Retinal pigment epithelial cell (primary cell): ENCODE data around the gene APP.

Experiments used
- DNase-seq: peaks from one replicate; pipeline ENCODE4 v3.0.0-alpha.2; 2010; ENCODE audit warnings: low read depth
- H3K4me3 ChIP-seq: 2 replicates; pipeline ENCODE4 v1.5.1; 2011; ENCODE audit warnings: mild to moderate bottlenecking, low read length, control low read depth, moderate library complexity
- CTCF ChIP-seq: conservative IDR thresholded peaks from 2 replicates; pipeline ENCODE4 v1.5.1; 2011; ENCODE audit warnings: low read depth, low read length, control low read depth, inconsistent platforms

The APP gene

GRCh38 chr21:26148840-26149354 is 21.7 kb downstream of the APP start:
- no peak overlapping the region for H3K4me3 ChIP-seq
- no peak for DNase-seq
- no peak for TF ChIP-seq CTCF

GRCh38 chr21:26148071-26148839 is 22.3 kb downstream of the APP start:
- TF ChIP-seq CTCF: no peak
- H3K4me3 ChIP-seq: no peak overlapping the region
- DNase-seq: no peak

- no peak for DNase-seq
- TF ChIP-seq CTCF: no peak
Observed at GRCh38 chr21:26147535-26147934, 23.0 kb downstream of the APP start.

GRCh38 chr21:26146681-26147080 is 23.9 kb downstream of the APP start:
- H3K4me3 ChIP-seq: no peak overlapping the region
- TF ChIP-seq CTCF: no peak
- DNase-seq: no peak

More at GRCh38 chr21:26147535-26147934, 23.0 kb downstream of the APP start:
- H3K4me3 ChIP-seq: no peak overlapping the region

GRCh38 chr21:26144031-26144430 is 26.5 kb downstream of the APP start:
- H3K4me3 ChIP-seq: no peak overlapping the region
- no peak for TF ChIP-seq CTCF
- no peak for DNase-seq

- TF ChIP-seq CTCF: no peak
- H3K4me3 ChIP-seq: no peak overlapping the region
- no peak for DNase-seq
Observed at GRCh38 chr21:26142363-26142762, 28.2 kb downstream of the APP start.

GRCh38 chr21:26140926-26141325 is 29.6 kb downstream of the APP start:
- TF ChIP-seq CTCF: no peak
- H3K4me3 ChIP-seq: no peak overlapping the region

More at GRCh38 chr21:26140926-26141325, 29.6 kb downstream of the APP start:
- no peak for DNase-seq
